ENCODE data around the gene ZSCAN5B.

- TF ChIP-seq CTCF (IDR thresholded peaks at IDR 0.05 in 4 of 5, conservative IDR thresholded peaks at IDR 0.05 in 1 of 5) (no peak), POLR2A (IDR thresholded peaks at IDR 0.05) (no peak)
These were observed 3.5 kb downstream of the ZSCAN5B start for GRCh38 chr19:56193981-56194640.

Measured in gastrocnemius medialis (tissue), 4 donors.